ENCODE results near the gene IKBIP.
"Not testable (repeated sequence)": the region's sequence is repeated elsewhere in the genome, so short reads cannot be mapped to it uniquely, and the experiment has no call there.

IKBIP gene

GRCh38 chr12:98644712-98645571 lies at the start of gene IKBIP, which contains the start of gene APAF1:
Gene IKBIP (minus strand): TSS chr12:98644788. CDS start chr12:98644701, 87 bp downstream.
Gene APAF1 (plus strand): TSS chr12:98645290. CDS start chr12:98648360, 3,070 bp downstream.
- peak; percentile 98 for DNase-seq

GRCh38 chr12:98691351-98691750 lies 46.8 kb upstream of the IKBIP start:
- no peak for DNase-seq

- no peak for DNase-seq
Measured at GRCh38 chr12:98686603-98687002, 42.0 kb upstream of the IKBIP start.

- no peak for DNase-seq
Measured at GRCh38 chr12:98684199-98684598, 39.6 kb upstream of the IKBIP start.

- no peak for DNase-seq
Measured at GRCh38 chr12:98679611-98680005, 35.0 kb upstream of the IKBIP start.

- no peak for DNase-seq
Measured at GRCh38 chr12:98678946-98679610, 34.5 kb upstream of the IKBIP start.

GRCh38 chr12:98678236-98678945 lies 33.8 kb upstream of the IKBIP start:
- DNase-seq: no peak

GRCh38 chr12:98674841-98675240 lies 30.3 kb upstream of the IKBIP start:
- DNase-seq: no peak

GRCh38 chr12:98671459-98671858 lies 26.9 kb upstream of the IKBIP start:
- DNase-seq: no peak

GRCh38 chr12:98669751-98670150 lies 25.2 kb upstream of the IKBIP start:
- no peak for DNase-seq

GRCh38 chr12:98660521-98660920 lies 15.9 kb upstream of the IKBIP start:
- DNase-seq: no peak

GRCh38 chr12:98656289-98657101 lies 11.9 kb upstream of the IKBIP start:
- no peak for DNase-seq

GRCh38 chr12:98653866-98654493 lies 9.4 kb upstream of the IKBIP start:
- DNase-seq: no peak

- DNase-seq: no peak
Measured at GRCh38 chr12:98651328-98651727, 6.7 kb upstream of the IKBIP start.

- DNase-seq: no peak
Measured at GRCh38 chr12:98646294-98647090, 1.9 kb upstream of the IKBIP start.

GRCh38 chr12:98645572-98646067 lies 1.0 kb upstream of the IKBIP start:
- no peak for DNase-seq

GRCh38 chr12:98644433-98644711 lies 216 bp downstream of the IKBIP start:
- no peak for DNase-seq

GRCh38 chr12:98642801-98643200 lies 1.8 kb downstream of the IKBIP start:
- DNase-seq: not testable (repeated sequence)

- DNase-seq: no peak
Measured at GRCh38 chr12:98639491-98639890, 5.1 kb downstream of the IKBIP start.

- DNase-seq: no peak
Measured at GRCh38 chr12:98638009-98638408, 6.6 kb downstream of the IKBIP start.

- no peak for DNase-seq
Measured at GRCh38 chr12:98637068-98637467, 7.5 kb downstream of the IKBIP start.

Data from femur (tissue), 1 donor.